Measurements from ENCODE around the gene TRAPPC3L. TPM values are rescaled to one million over a fixed set of nuclear protein-coding genes. Genes with fewer than 3 reads are reported as not detected.

TRAPPC3L gene
- total RNA-seq, 1 donor from 2014 or later = not detected

DNA sequence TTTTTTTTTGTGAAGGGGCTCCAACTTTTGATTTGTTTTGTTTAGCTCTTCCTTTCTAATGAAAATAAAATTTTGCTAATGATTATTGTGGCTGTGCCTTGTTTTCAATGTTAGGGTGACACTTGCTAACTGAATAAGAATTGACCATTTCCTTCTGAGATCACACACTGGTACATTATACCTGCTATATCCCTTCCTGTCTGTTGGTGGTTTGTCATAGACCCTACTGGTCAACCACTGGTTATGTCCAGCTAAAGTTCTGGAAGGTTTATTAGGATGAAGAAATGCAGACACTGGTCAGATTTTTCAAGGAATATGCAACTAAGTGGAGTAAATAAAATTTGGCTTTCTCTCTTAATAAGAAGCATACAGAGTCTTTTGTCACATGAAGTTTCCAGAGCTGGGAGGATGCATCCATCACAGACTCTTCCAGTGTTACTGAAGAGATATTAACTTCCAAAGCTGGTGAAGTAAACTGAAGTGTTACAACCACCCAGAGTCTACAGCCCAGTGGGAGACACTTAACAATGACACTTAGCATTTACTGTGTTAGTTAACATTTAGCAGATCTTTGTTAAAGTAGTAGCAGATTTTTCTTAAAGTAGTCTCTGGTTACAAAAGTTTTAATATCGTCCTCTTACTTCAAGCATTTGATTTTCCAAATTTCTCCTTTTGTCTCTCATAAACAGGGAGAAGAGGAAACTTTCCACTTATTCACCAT is 53.7 kb downstream of the TRAPPC3L start:
- intact Hi-C loops (cut with micrococcal nuclease) = no loop called here

DNA sequence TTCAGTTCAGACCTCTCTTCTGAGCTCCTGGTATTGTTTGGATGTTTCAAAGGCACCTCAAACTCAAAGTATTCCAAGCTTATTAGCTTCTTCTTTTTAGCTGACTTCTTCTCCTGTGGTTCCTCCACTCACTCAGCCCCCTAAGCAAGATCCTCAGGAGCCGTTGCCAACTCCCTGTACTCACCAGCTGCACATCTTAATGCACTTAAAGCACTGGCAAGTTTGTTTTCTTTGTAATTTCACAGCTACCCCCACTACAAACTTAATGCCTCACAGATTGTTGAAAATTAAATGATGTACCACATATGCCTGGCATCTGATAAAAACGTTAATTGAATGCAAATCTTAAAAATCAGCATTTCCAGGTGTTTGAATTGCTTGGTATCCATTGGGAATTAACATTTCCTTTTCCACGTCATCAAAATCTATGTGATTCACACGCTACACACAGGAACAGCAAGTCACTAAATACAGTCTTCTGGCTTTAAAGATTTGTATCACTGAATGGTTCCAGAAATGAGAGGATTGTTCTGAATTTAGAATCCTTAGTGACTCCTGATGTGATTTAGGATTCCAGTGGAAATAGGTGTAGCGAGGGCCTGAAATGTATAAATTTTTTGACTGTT is 59.8 kb downstream of the TRAPPC3L start:
- no peak overlapping the region for H3K4me3 ChIP-seq
- H3K27ac ChIP-seq (replicated peaks) = no peak overlapping the region
- no peaks in the 10 kb centered on the region for H3K4me1 ChIP-seq
- intact Hi-C loops (cut with micrococcal nuclease) = no loop called here
- H3K9me3 ChIP-seq (replicated peaks) = peaks cover 14% of the 10 kb centered on the region
- H3K36me3 ChIP-seq = no peaks in the 10 kb centered on the region
- H3K27me3 ChIP-seq (ENCODE audit: low read depth) = no peaks in the 10 kb centered on the region
- DNase-seq = no peak
- TF ChIP-seq, protein P1, sequence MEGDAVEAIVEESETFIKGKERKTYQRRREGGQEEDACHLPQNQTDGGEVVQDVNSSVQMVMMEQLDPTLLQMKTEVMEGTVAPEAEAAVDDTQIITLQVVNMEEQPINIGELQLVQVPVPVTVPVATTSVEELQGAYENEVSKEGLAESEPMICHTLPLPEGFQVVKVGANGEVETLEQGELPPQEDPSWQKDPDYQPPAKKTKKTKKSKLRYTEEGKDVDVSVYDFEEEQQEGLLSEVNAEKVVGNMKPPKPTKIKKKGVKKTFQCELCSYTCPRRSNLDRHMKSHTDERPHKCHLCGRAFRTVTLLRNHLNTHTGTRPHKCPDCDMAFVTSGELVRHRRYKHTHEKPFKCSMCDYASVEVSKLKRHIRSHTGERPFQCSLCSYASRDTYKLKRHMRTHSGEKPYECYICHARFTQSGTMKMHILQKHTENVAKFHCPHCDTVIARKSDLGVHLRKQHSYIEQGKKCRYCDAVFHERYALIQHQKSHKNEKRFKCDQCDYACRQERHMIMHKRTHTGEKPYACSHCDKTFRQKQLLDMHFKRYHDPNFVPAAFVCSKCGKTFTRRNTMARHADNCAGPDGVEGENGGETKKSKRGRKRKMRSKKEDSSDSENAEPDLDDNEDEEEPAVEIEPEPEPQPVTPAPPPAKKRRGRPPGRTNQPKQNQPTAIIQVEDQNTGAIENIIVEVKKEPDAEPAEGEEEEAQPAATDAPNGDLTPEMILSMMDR (IDR thresholded peaks at IDR 0.05; ENCODE audit: borderline replicate concordance) = no peak

More for the DNA sequence above, 53.7 kb downstream of the TRAPPC3L start:
- TF ChIP-seq, protein P1 (IDR thresholded peaks at IDR 0.05; ENCODE audit: borderline replicate concordance) = no peak
- H3K4me3 ChIP-seq = no peak overlapping the region
- H3K27me3 ChIP-seq (ENCODE audit: low read depth) = no peaks in the 10 kb centered on the region
- no peak overlapping the region for H3K27ac ChIP-seq (replicated peaks)
- H3K36me3 ChIP-seq = no peaks in the 10 kb centered on the region
- no peak for DNase-seq
- no peaks in the 10 kb centered on the region for H3K4me1 ChIP-seq
- H3K9me3 ChIP-seq (replicated peaks) = peaks cover 23% of the 10 kb centered on the region

DNA sequence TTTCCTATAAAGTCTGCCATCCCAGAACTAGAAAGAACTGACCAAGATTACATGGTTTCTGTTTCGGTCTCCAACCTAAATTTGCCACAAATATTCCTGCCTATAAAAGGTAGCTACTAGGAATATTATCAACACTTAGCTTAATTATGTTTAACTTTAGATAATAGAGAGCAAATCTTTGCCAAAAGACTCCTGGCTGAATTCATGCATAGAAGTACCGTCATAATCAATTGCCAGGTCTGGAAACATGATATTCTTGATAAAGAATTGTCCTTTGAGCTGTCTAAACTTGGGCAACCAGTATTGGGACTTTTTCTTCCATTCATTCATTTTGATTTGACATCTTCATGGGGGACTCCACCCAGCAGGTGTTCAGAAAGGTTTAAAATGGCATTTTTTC is 61.9 kb downstream of the TRAPPC3L start:
- Histone ChIP-seq H3K36me3 (no peaks in the 10 kb centered on the region), H3K4me3 (no peak overlapping the region), H3K27me3 (ENCODE audit: low read depth) (no peaks in the 10 kb centered on the region), H3K4me1 (no peaks in the 10 kb centered on the region), H3K9me3 (replicated peaks) (no peaks in the 10 kb centered on the region), H3K27ac (replicated peaks) (no peak overlapping the region)
- intact Hi-C loops (cut with micrococcal nuclease) = no loop called here
- DNase-seq = no peak
- TF ChIP-seq, protein P1 (IDR thresholded peaks at IDR 0.05; ENCODE audit: borderline replicate concordance) = no peak

DNA sequence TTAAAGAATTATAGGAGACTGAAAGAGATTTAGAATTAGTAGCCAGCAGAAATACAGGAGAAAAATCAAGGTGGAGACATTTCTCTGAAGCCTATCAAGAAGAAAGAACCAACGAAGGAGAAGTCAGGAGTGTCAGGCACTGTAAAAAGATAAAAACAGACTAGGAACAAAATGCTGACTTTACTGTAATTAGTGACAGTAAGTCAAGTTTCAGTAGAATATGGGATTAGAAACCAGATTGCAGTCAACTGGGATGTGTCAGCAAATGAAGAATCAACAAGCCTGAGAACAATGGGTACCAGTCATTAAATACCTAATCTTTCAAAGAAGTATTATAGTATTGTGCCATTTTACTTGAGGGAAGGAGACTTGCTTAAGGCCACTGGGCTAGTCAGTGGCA is 62.7 kb downstream of the TRAPPC3L start:
- TF ChIP-seq, protein P1 (IDR thresholded peaks at IDR 0.05; ENCODE audit: borderline replicate concordance) = no peak
- intact Hi-C loops (cut with micrococcal nuclease) = no loop called here
- no peaks in the 10 kb centered on the region for H3K4me1 ChIP-seq
- H3K36me3 ChIP-seq = no peaks in the 10 kb centered on the region
- no peaks in the 10 kb centered on the region for H3K27me3 ChIP-seq (ENCODE audit: low read depth)
- no peak overlapping the region for H3K4me3 ChIP-seq
- no peak for DNase-seq
- no peaks in the 10 kb centered on the region for H3K9me3 ChIP-seq (replicated peaks)
- no peak overlapping the region for H3K27ac ChIP-seq (replicated peaks)

DNA sequence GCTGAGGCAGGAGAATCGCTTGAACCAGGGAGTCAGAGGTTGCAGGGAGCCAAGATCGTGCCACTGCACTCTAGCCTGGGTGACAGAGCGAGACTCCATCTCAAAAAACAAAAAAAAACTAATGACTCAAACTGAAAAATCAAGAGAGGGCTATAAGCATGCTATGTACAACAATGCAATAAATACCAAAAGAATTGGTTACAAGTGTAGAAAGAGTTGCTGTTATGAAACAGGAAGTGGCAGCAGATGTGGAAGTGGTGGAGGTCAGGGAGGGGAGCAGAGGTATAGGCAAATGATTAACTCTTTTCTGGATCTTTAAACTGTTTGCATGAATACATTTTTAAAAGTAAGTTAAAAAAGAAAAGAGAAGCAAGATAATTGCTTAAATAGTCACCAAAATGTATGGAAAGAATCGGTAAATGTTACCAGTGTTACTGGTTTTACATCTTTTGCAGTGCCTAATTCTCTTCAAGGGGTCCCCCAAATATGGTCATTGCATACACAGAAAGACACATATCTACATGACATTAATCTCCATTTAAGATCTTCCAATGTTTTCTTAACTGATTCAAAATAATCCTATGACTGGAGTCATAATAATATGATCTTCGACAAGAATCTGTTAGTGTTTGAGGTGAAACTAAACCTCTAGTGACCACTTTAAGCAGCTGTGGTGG is 69.3 kb downstream of the TRAPPC3L start:
- no peak overlapping the region for H3K4me3 ChIP-seq
- H3K27ac ChIP-seq (replicated peaks) = no peak overlapping the region
- intact Hi-C loops (cut with micrococcal nuclease) = no loop called here
- DNase-seq = no peak
- no peaks in the 10 kb centered on the region for H3K9me3 ChIP-seq (replicated peaks)
- no peaks in the 10 kb centered on the region for H3K4me1 ChIP-seq
- TF ChIP-seq, protein P1 (IDR thresholded peaks at IDR 0.05; ENCODE audit: borderline replicate concordance) = no peak
- H3K36me3 ChIP-seq = no peaks in the 10 kb centered on the region
- H3K27me3 ChIP-seq (ENCODE audit: low read depth) = no peaks in the 10 kb centered on the region
